MM.1S (cell line): ENCODE results near the gene SMC1B.

Experiments used
- DNase-seq: peaks from one replicate; pipeline ENCODE4 v3.0.0-alpha.2; 2015
- H2AFZ ChIP-seq: fragments of 300-600 bp; sonication (generic); 2 replicates; pipeline ENCODE4 v1.6.0; 2016; ENCODE audit warnings: antibody characterized with exemption, low read length
- H3F3A ChIP-seq: fragments of 300-600 bp; sonication (generic); 2 replicates; pipeline ENCODE4 v1.6.1; 2016; ENCODE audit warnings: mild to moderate bottlenecking, antibody characterized with exemption, low read length, moderate library complexity, mixed read lengths; ENCODE audit not compliant: insufficient read depth
- H3K27ac ChIP-seq: fragments of 300-600 bp; sonication (generic); 2 replicates; pipeline ENCODE4 v1.5.1; 2016; ENCODE audit warnings: mild to moderate bottlenecking, low read length
- H3K27me3 ChIP-seq: fragments of 300-600 bp; sonication (generic); replicated peaks from 2 replicates; pipeline ENCODE4 v1.6.0; 2016; ENCODE audit warnings: low read length; ENCODE audit not compliant: insufficient read depth
- H3K36me3 ChIP-seq: fragments of 300-600 bp; sonication (generic); replicated peaks from 2 replicates; pipeline ENCODE4 v1.6.1; 2016; ENCODE audit warnings: mild to moderate bottlenecking, low read length, mixed read lengths; ENCODE audit not compliant: insufficient read depth
- H3K4me1 ChIP-seq: fragments of 300-600 bp; sonication (generic); 2 replicates; pipeline ENCODE4 v1.6.1; 2016; ENCODE audit warnings: low read length, mixed read lengths
- H3K4me2 ChIP-seq: fragments of 300-600 bp; sonication (generic); 2 replicates; pipeline ENCODE4 v1.6.0; 2016; ENCODE audit warnings: low read depth, low read length
- H3K4me3 ChIP-seq: fragments of 300-600 bp; sonication (generic); 2 replicates; pipeline ENCODE4 v1.5.1; 2016; ENCODE audit warnings: low read length, mixed read lengths
- H3K79me2 ChIP-seq: fragments of 300-600 bp; sonication (generic); 2 replicates; pipeline ENCODE4 v1.6.1; 2016; ENCODE audit warnings: mixed run types, low read length, mixed read lengths
- H3K9ac ChIP-seq: fragments of 300-600 bp; sonication (generic); 2 replicates; pipeline ENCODE4 v1.6.1; 2016; ENCODE audit warnings: low read length, mixed read lengths
- H3K9me2 ChIP-seq: fragments of 300-600 bp; sonication (generic); replicated peaks from 2 replicates; pipeline ENCODE4 v1.6.1; 2016; ENCODE audit warnings: mild to moderate bottlenecking, low read length, mixed read lengths; ENCODE audit not compliant: insufficient read depth
- H3K9me3 ChIP-seq: fragments of 300-600 bp; sonication (generic); replicated peaks from 2 replicates; pipeline ENCODE4 v1.6.1; 2016; ENCODE audit warnings: mild to moderate bottlenecking, low read length, mixed read lengths; ENCODE audit not compliant: insufficient read depth
- H4K20me1 ChIP-seq: fragments of 300-600 bp; sonication (generic); 2 replicates; pipeline ENCODE4 v1.6.1; 2016; ENCODE audit warnings: mild to moderate bottlenecking, low read length, moderate library complexity, mixed read lengths; ENCODE audit not compliant: insufficient read depth
- EZH2 ChIP-seq: fragments of 300-600 bp; sonication (generic); optimal IDR thresholded peaks from 2 replicates; pipeline ENCODE3; 2017; ENCODE audit warnings: low read depth, mild to moderate bottlenecking, antibody characterized with exemption, low read length, mixed read lengths
- EZH2phosphoT487 ChIP-seq: fragments of 300-600 bp; sonication (generic); IDR thresholded peaks from 2 replicates; pipeline ENCODE4 v1.6.1; 2018; ENCODE audit warnings: antibody characterized with exemption, low read length
- TF ChIP-seq, protein P1 (sequence below): fragments of 300-600 bp; sonication (generic); IDR thresholded peaks from 2 replicates; pipeline ENCODE4 v1.5.1; 2016; ENCODE audit warnings: antibody characterized with exemption, low read length, mixed read lengths

SMC1B gene

DNA sequence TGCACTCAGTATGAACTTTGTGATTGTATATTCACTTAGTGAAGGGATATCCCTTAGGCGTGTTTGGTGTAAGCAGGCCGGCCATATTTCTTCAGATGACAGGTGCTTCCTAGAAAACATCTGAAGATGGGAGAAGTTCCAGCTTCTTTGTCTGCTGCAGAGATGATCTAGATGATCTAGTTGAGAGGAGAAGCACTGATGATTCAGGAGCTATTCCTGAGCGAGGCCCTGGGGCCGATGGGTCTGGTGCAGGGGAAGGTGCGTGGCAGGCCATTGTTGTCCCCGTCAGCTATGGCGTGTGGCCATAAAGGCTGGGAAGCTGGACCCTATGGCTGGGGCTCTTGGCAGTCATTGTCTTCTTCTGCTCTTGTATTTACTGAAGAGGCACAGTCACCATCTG, 89.7 kb downstream of the SMC1B start:
- H3F3A ChIP-seq: no peaks in the 10 kb centered on the region
- no peak overlapping the region for H2AFZ ChIP-seq
- no peaks in the 10 kb centered on the region for H4K20me1 ChIP-seq
- no peak for TF ChIP-seq EZH2phosphoT487
- TF ChIP-seq, protein P1, sequence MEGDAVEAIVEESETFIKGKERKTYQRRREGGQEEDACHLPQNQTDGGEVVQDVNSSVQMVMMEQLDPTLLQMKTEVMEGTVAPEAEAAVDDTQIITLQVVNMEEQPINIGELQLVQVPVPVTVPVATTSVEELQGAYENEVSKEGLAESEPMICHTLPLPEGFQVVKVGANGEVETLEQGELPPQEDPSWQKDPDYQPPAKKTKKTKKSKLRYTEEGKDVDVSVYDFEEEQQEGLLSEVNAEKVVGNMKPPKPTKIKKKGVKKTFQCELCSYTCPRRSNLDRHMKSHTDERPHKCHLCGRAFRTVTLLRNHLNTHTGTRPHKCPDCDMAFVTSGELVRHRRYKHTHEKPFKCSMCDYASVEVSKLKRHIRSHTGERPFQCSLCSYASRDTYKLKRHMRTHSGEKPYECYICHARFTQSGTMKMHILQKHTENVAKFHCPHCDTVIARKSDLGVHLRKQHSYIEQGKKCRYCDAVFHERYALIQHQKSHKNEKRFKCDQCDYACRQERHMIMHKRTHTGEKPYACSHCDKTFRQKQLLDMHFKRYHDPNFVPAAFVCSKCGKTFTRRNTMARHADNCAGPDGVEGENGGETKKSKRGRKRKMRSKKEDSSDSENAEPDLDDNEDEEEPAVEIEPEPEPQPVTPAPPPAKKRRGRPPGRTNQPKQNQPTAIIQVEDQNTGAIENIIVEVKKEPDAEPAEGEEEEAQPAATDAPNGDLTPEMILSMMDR: no peak
- H3K4me2 ChIP-seq: no peak overlapping the region
- H3K27ac ChIP-seq: no peak overlapping the region
- peaks cover 24% of the 10 kb centered on the region for H3K79me2 ChIP-seq
- H3K9me3 ChIP-seq: no peaks in the 10 kb centered on the region
- no peaks in the 10 kb centered on the region for H3K36me3 ChIP-seq
- no peaks in the 10 kb centered on the region for H3K4me1 ChIP-seq
- H3K9me2 ChIP-seq: no peaks in the 10 kb centered on the region
- H3K27me3 ChIP-seq: no peaks in the 10 kb centered on the region
- no peak overlapping the region for H3K9ac ChIP-seq
- DNase-seq: no peak
- H3K4me3 ChIP-seq: no peak overlapping the region

DNA sequence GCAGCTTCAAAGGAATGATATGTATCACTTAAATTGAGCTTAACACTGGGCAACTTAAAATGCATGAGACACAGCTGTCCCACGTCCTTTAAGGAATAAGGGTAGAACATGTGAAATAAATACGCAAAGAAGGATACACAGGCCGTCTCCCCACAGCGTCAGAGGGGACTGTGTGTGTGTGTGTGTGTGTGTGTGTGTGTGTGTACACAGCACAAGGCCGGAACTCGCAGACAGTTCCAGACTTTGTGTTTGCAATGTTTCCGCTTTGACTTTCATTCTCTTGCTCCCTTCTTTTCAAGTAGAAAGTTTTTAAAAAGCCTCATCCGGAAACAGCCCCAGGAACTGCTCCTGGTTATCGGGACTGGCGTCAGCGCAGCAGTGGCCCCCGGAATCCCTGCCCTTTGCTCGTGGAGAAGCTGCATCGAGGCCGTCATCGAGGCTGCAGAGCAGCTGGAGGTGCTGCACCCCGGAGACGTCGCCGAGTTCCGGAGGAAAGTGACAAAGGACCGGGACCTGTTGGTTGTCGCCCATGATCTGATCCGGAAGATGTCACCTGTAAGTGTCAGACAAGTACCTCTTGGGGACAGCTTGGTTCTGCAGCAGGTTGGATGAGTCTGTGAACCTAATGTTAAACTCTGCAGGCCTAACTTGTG, 90.4 kb downstream of the SMC1B start:
- TF ChIP-seq, protein P1: no peak
- no peak for TF ChIP-seq EZH2phosphoT487
- no peak for TF ChIP-seq EZH2
- Histone ChIP-seq H3K27ac (no peak overlapping the region), H3K9me2 (no peaks in the 10 kb centered on the region), H3K9ac (no peak overlapping the region), H3K9me3 (no peaks in the 10 kb centered on the region), H2AFZ (no peak overlapping the region), H3K36me3 (no peaks in the 10 kb centered on the region), H3K4me1 (0 out of 2 replicates have a peak, but pooled peaks cover under 1% of the 10 kb centered on the region), H3K4me3 (no peak overlapping the region), H3F3A (no peaks in the 10 kb centered on the region), H4K20me1 (no peaks in the 10 kb centered on the region), H3K27me3 (no peaks in the 10 kb centered on the region), H3K4me2 (no peak overlapping the region), H3K79me2 (peaks cover 29% of the 10 kb centered on the region)
- no peak for DNase-seq

DNA sequence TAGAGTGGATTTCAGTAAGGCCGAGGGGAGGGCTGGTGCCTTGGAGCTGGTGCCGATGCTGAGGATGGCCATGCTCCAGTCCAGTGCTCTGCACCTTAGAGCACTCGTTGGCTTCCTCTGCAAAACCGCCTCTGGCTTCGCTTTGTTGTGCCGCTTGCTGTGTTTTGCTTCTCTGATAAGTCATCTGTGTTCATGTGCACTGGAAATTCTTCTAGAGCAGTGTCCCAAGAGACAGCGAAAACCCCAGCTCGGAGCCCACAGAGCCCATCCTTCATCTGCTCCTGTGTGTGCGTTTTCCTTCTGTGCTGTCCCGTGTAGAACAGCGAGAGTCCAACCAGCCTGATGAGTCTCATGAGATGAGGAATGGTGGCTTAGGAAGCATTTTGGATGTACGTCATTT, 91.6 kb downstream of the SMC1B start:
- Histone ChIP-seq H3K9ac (no peak overlapping the region), H3K27me3 (no peaks in the 10 kb centered on the region), H3F3A (no peaks in the 10 kb centered on the region), H2AFZ (no peak overlapping the region), H3K36me3 (no peaks in the 10 kb centered on the region), H3K9me3 (no peaks in the 10 kb centered on the region), H3K27ac (no peak overlapping the region), H3K9me2 (no peaks in the 10 kb centered on the region), H4K20me1 (no peaks in the 10 kb centered on the region), H3K4me2 (no peak overlapping the region), H3K4me1 (peaks cover 6% of the 10 kb centered on the region; the same call in 1 of the 2 replicates), H3K79me2 (peaks cover 41% of the 10 kb centered on the region), H3K4me3 (no peak overlapping the region)
- DNase-seq: no peak
- TF ChIP-seq, protein P1: no peak
- TF ChIP-seq EZH2 (no peak), EZH2phosphoT487 (no peak)
